ENCODE data around the gene DHRS13.

DHRS13 gene

DNA sequence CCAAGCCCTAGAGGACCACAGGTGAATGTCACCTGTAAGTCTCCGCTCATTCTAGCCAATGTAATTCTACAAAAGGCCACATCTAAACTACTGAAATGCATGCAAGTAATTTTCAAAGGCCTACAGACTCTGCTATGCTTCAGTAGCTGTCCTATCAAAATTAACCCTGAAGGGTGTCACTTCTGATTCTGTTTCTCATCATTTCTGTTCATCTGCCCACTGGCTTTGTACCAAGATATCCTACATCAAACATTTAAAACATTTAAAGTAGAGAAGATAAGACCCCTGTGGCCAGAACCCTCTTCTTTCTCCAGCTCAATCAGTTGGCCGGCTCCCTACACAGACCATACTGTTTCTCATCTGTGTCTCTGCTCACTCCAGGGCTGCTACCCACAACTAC is 26.9 kb upstream of the DHRS13 start:
- H3K9ac ChIP-seq (ENCODE audit: low read depth, low read length) = no peak overlapping the region
- H3K36me3 ChIP-seq (ENCODE audit: insufficient read depth, low read depth, low read length) = peaks cover 34% of the 10 kb centered on the region
- no peaks in the 10 kb centered on the region for H3K4me1 ChIP-seq (ENCODE audit: insufficient read depth, low read length)
- H3K9me3 ChIP-seq (ENCODE audit: insufficient read depth, low read depth, low read length) = no peaks in the 10 kb centered on the region
- no peak overlapping the region for H3K27ac ChIP-seq (ENCODE audit: low read length)
- no peaks in the 10 kb centered on the region for H3K27me3 ChIP-seq (ENCODE audit: insufficient read depth, low read length)
- no peak overlapping the region for H3K4me3 ChIP-seq (ENCODE audit: low read length)

DNA sequence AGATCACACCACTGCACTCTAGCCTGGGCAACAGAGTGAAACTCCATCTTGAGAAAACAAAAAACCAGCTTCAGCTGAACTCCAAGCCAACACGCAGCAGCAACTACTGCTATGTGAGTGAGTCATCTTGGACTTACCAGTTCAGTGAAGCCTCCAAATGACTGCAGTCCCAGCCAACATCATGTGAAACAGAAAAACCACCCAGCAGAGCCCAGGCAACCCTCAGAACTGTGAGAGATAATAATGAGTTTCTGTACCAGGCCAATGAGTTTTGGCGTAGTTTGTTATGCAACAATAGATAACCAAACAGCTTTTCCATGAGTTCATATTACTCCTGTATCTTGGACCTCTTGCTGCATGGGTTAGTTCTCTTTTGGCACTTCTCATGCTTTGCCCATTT is 25.2 kb upstream of the DHRS13 start:
- Histone ChIP-seq H3K27me3 (ENCODE audit: insufficient read depth, low read length) (no peaks in the 10 kb centered on the region), H3K4me1 (ENCODE audit: insufficient read depth, low read length) (no peaks in the 10 kb centered on the region), H3K4me3 (ENCODE audit: low read length) (no peak overlapping the region), H3K36me3 (ENCODE audit: insufficient read depth, low read depth, low read length) (peaks cover 49% of the 10 kb centered on the region), H3K27ac (ENCODE audit: low read length) (no peak overlapping the region), H3K9ac (ENCODE audit: low read depth, low read length) (no peak overlapping the region), H3K9me3 (ENCODE audit: insufficient read depth, low read depth, low read length) (no peaks in the 10 kb centered on the region)

DNA sequence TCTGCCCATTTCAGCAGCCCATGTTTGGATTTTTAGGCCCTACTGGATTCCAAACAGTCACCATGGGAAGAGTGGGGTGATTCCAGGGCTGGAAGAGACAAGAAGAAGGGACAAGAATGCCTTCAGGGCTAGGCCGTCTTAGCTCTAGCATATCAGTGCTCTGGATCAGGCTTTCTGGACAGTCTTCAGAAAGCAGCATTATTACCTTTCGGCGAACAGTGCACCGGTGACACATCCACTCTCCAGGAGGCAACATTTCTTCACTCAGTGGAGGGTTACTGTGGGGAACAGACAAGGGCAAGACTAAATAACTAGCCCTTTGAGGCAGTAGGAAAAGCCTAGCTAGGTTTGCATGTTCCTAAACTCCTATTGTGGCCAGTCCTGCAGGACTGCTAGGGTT is 23.9 kb upstream of the DHRS13 start:
- no peak overlapping the region for H3K27ac ChIP-seq (ENCODE audit: low read length)
- no peak overlapping the region for H3K9ac ChIP-seq (ENCODE audit: low read depth, low read length)
- no peaks in the 10 kb centered on the region for H3K4me1 ChIP-seq (ENCODE audit: insufficient read depth, low read length)
- no peak overlapping the region for H3K4me3 ChIP-seq (ENCODE audit: low read length)
- no peaks in the 10 kb centered on the region for H3K9me3 ChIP-seq (ENCODE audit: insufficient read depth, low read depth, low read length)
- H3K27me3 ChIP-seq (ENCODE audit: insufficient read depth, low read length) = no peaks in the 10 kb centered on the region
- peaks cover 62% of the 10 kb centered on the region for H3K36me3 ChIP-seq (ENCODE audit: insufficient read depth, low read depth, low read length)

DNA sequence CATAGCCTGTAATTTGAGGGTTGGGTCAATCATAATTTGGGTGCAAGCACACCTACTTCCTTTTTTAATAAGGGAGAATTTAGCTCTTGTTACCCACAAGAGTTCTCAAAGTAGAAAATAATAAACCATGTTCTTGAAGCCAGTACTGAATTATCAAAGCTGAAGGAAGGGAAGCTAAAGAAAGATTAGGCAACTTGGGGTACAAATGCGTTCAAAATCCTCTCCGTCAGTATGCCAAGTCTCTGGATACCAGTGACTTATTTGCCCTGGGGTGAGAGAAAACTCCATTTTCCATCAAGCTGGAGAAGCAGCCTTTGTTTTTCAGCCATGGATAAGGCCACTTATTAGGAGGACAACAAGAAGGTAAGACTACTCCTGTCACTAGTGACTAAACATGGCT is 23.5 kb upstream of the DHRS13 start:
- no peak overlapping the region for H3K27ac ChIP-seq (ENCODE audit: low read length)
- no peak overlapping the region for H3K4me3 ChIP-seq (ENCODE audit: low read length)
- no peak overlapping the region for H3K9ac ChIP-seq (ENCODE audit: low read depth, low read length)
- no peaks in the 10 kb centered on the region for H3K27me3 ChIP-seq (ENCODE audit: insufficient read depth, low read length)
- H3K9me3 ChIP-seq (ENCODE audit: insufficient read depth, low read depth, low read length) = no peaks in the 10 kb centered on the region
- no peaks in the 10 kb centered on the region for H3K4me1 ChIP-seq (ENCODE audit: insufficient read depth, low read length)
- H3K36me3 ChIP-seq (ENCODE audit: insufficient read depth, low read depth, low read length) = peaks cover 66% of the 10 kb centered on the region

DNA sequence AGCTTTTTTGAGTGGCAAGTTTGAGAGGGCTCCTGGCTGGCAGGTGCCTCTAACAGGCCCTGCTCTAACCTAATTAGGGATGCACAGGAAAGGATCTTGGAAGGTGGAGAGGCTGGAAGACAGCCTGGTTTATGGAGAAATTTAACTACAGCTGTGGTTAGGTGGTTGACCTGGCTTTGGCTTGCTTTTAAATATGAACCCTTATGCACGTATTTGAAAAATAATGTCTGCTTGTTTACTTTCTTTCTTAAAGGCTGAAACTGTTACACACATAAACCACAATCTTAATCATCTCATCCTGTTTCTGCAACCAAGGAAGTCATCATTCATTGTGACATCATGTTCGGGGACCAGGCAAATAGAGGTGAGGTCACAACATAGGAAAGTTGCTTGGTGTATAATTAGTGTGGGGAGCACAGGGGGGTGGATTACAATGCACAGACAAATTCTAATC is 23.1 kb upstream of the DHRS13 start:
- Histone ChIP-seq H3K9me3 (ENCODE audit: insufficient read depth, low read depth, low read length) (no peaks in the 10 kb centered on the region), H3K36me3 (ENCODE audit: insufficient read depth, low read depth, low read length) (peaks cover 70% of the 10 kb centered on the region), H3K27ac (ENCODE audit: low read length) (no peak overlapping the region), H3K27me3 (ENCODE audit: insufficient read depth, low read length) (no peaks in the 10 kb centered on the region), H3K4me1 (ENCODE audit: insufficient read depth, low read length) (no peaks in the 10 kb centered on the region), H3K9ac (ENCODE audit: low read depth, low read length) (no peak overlapping the region), H3K4me3 (ENCODE audit: low read length) (no peak overlapping the region)

DNA sequence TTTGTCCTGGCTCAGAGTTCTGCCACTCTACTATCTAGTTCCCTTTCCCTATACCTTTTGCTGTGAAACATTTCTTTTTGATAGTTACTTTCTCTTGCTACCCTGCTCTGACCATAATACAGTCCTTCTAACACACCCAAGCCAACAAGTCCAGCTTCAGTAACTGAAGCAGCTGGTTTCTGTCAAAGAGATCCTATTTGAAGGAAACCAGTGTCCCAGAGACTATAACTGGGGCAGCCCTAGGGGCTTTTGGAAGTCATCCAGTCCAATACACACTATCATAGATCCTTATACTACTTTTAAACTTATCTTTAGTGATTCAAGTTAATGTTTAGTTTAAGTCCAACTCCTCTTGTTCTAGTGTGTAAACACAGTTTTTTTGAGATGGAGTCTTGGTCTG is 17.3 kb upstream of the DHRS13 start:
- Histone ChIP-seq H3K4me3 (ENCODE audit: low read length) (no peak overlapping the region), H3K9ac (ENCODE audit: low read depth, low read length) (no peak overlapping the region), H3K4me1 (ENCODE audit: insufficient read depth, low read length) (no peaks in the 10 kb centered on the region), H3K27me3 (ENCODE audit: insufficient read depth, low read length) (no peaks in the 10 kb centered on the region), H3K27ac (ENCODE audit: low read length) (no peak overlapping the region), H3K36me3 (ENCODE audit: insufficient read depth, low read depth, low read length) (peaks cover 94% of the 10 kb centered on the region), H3K9me3 (ENCODE audit: insufficient read depth, low read depth, low read length) (no peaks in the 10 kb centered on the region)

DNA sequence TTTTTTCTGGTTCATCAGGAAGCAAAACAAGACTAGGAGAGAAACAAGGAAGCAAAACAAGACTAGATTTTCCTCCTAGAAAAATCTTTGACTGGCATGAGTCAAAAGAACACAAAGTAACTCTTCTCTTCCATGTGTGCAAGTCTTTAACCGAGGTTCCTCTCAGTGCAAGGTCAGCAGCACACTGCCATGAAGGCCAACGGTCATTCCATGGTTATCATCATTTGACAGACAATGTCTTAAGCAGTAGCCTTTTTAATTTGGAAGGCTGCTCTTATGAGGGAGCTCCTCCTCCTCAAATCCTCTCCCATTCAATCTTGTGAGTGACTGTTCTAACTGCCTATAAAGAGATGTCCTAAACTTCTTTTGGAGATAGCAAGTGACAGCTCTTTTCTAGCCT is 15.4 kb upstream of the DHRS13 start:
- Histone ChIP-seq H3K36me3 (ENCODE audit: insufficient read depth, low read depth, low read length) (peaks cover 97% of the 10 kb centered on the region), H3K27ac (ENCODE audit: low read length) (no peak overlapping the region), H3K9ac (ENCODE audit: low read depth, low read length) (no peak overlapping the region), H3K4me3 (ENCODE audit: low read length) (no peak overlapping the region), H3K9me3 (ENCODE audit: insufficient read depth, low read depth, low read length) (no peaks in the 10 kb centered on the region), H3K27me3 (ENCODE audit: insufficient read depth, low read length) (no peaks in the 10 kb centered on the region), H3K4me1 (ENCODE audit: insufficient read depth, low read length) (no peaks in the 10 kb centered on the region)

DNA sequence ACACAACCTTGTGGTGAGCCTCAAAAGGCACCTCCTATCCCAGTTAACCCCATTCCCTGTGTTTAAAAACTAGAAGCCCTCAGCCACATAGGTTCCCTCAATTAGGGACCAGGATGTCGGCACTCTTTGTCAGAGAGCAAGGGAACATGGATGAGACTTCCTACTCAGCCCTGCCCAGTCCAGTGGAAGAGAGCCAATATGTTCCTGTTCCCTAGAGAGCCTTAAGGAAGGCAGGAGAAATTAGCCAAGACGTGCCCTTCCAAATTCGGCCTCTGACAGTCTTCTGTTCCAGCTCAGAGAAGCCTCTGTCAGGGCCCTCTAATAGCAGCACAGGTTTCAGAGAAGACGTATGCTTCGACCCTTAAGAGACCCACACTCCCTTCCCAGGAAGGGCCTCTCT is 14.6 kb upstream of the DHRS13 start:
- Histone ChIP-seq H3K27me3 (ENCODE audit: insufficient read depth, low read length) (no peaks in the 10 kb centered on the region), H3K36me3 (ENCODE audit: insufficient read depth, low read depth, low read length) (peaks cover 97% of the 10 kb centered on the region), H3K9me3 (ENCODE audit: insufficient read depth, low read depth, low read length) (no peaks in the 10 kb centered on the region), H3K4me3 (ENCODE audit: low read length) (no peak overlapping the region), H3K27ac (ENCODE audit: low read length) (no peak overlapping the region), H3K4me1 (ENCODE audit: insufficient read depth, low read length) (no peaks in the 10 kb centered on the region), H3K9ac (ENCODE audit: low read depth, low read length) (no peak overlapping the region)

DNA sequence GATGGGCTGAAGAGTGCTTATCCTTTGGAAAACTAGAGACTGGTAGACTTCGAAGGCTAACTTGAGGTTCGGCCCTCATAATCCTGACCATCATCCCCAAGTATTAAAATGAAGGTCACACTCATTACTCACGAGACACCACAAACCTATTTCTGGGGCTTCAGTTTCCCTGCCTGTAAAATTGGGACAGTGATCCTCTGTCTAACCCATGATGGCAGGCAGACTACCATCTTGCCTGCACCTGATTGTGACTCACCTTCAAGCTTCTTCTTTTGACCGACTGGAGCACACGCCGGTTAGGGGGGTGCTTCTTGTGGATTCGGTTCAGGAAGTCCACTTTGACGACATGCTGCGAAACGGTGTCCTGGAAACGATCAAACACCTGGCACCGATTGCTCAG is 14.2 kb upstream of the DHRS13 start:
- peaks cover 97% of the 10 kb centered on the region for H3K36me3 ChIP-seq (ENCODE audit: insufficient read depth, low read depth, low read length)
- H3K4me3 ChIP-seq (ENCODE audit: low read length) = no peak overlapping the region
- H3K9me3 ChIP-seq (ENCODE audit: insufficient read depth, low read depth, low read length) = no peaks in the 10 kb centered on the region
- H3K9ac ChIP-seq (ENCODE audit: low read depth, low read length) = no peak overlapping the region
- H3K4me1 ChIP-seq (ENCODE audit: insufficient read depth, low read length) = no peaks in the 10 kb centered on the region
- H3K27me3 ChIP-seq (ENCODE audit: insufficient read depth, low read length) = no peaks in the 10 kb centered on the region
- no peak overlapping the region for H3K27ac ChIP-seq (ENCODE audit: low read length)

DNA sequence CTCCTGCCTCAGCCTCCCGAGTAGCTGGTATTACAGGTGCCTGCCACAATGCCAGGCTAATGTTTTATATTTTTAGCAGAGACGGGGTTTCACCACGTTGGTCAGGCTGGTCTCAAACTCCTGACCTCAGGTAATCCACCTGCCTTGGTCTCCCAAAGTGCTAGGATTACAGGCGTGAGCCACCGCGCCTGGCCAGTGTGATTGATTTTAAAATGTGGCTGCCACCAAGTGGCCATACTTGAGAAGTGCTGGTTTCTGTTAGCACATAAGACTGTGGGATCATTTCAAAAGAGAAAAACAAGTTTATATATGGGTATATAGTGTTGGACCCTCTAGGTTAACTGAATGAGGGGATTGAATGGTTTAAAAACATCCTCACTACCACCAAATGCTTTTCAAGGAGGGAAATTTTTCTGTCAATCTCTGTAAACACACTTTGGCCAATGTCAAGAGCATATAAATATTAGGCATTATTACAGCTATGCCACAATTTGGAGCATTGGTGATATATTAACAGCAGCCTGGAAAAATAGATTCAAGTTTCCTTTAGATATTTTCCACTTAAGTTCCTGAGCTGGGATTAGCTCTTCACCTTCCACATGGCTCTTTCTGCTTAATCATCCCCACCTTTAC is 13.5 kb upstream of the DHRS13 start:
- H3K27me3 ChIP-seq (ENCODE audit: insufficient read depth, low read length) = no peaks in the 10 kb centered on the region
- H3K9me3 ChIP-seq (ENCODE audit: insufficient read depth, low read depth, low read length) = no peaks in the 10 kb centered on the region
- H3K9ac ChIP-seq (ENCODE audit: low read depth, low read length) = no peak overlapping the region
- H3K36me3 ChIP-seq (ENCODE audit: insufficient read depth, low read depth, low read length) = peaks cover 97% of the 10 kb centered on the region
- H3K4me3 ChIP-seq (ENCODE audit: low read length) = no peak overlapping the region
- no peaks in the 10 kb centered on the region for H3K4me1 ChIP-seq (ENCODE audit: insufficient read depth, low read length)
- H3K27ac ChIP-seq (ENCODE audit: low read length) = no peak overlapping the region

DNA sequence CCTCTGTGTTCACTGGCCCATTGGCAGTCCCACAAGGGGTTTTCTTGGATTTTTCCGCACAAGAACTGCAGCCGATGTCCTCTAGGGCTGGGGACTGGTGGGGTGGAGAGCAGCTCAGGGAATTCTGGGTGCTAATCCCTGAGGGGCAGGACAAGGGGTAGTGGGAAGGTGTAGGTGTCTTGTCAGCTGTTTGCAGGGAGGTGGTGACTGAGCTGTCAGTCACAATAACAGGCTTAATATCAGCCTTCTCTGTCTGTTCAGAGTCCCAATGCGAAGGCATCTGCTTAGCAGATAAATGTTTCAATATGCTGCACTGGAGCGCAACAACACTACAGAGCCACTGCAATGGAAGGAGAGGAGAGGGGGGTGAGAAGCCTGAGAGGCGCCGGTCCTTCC is 10.1 kb upstream of the DHRS13 start:
- H3K4me3 ChIP-seq (ENCODE audit: low read length) = no peak overlapping the region
- H3K27me3 ChIP-seq (ENCODE audit: insufficient read depth, low read length) = no peaks in the 10 kb centered on the region
- no peak overlapping the region for H3K27ac ChIP-seq (ENCODE audit: low read length)
- H3K4me1 ChIP-seq (ENCODE audit: insufficient read depth, low read length) = no peaks in the 10 kb centered on the region
- no peaks in the 10 kb centered on the region for H3K9me3 ChIP-seq (ENCODE audit: insufficient read depth, low read depth, low read length)
- no peak overlapping the region for H3K9ac ChIP-seq (ENCODE audit: low read depth, low read length)
- peaks cover 98% of the 10 kb centered on the region for H3K36me3 ChIP-seq (ENCODE audit: insufficient read depth, low read depth, low read length)

DNA sequence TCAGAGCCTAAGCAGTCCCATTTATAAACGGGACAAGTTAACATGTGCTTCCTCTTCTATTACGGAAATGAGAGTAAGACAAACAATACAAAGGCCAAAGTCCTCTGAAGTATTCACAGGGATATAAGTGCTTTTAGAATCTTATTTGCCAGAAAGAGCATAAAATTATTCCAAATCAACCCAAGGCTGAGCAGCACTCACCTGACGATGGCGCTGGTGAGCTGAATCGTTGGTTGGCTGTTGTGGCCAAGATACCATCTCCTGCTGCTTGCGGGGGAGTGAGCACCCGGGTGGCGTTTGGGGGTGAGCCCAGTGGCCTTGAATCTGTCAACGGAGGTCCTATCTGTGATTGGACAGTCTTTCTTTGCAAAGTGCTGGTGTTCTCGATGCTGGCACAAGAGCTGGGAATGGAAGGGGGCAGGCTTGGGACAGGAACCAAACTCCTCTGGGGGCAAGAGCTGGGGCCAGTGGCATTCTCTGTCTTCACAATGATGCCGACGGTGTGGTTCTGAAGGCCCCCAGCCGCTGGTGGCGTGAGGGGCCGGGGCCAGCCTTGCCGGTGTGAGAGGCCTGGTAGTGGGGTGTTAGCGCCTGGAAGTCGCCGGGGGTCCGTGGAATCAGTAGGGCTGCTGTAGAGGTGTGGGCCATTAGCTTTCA is 9.5 kb upstream of the DHRS13 start:
- Histone ChIP-seq H3K9me3 (ENCODE audit: insufficient read depth, low read depth, low read length) (no peaks in the 10 kb centered on the region), H3K4me3 (ENCODE audit: low read length) (no peak overlapping the region), H3K27ac (ENCODE audit: low read length) (no peak overlapping the region), H3K4me1 (ENCODE audit: insufficient read depth, low read length) (no peaks in the 10 kb centered on the region), H3K9ac (ENCODE audit: low read depth, low read length) (no peak overlapping the region), H3K27me3 (ENCODE audit: insufficient read depth, low read length) (no peaks in the 10 kb centered on the region), H3K36me3 (ENCODE audit: insufficient read depth, low read depth, low read length) (peaks cover 98% of the 10 kb centered on the region)
